RWPE1 (cell line): ENCODE measurements around the gene C1QTNF3.
"Not testable (repeated sequence)": the region's sequence is repeated elsewhere in the genome, so short reads cannot be mapped to it uniquely, and the experiment has no call there.

Experiments used
- CTCF ChIA-PET: fragments of 350-600 bp; sonication (Branson Sonifier 250); formaldehyde crosslinking; extraction: SDS; loops from one replicate; lab custom pipeline; 2021; lab: Yijun Ruan, JAX
- POLR2A ChIA-PET: fragments of 400-600 bp; formaldehyde crosslinking; extraction: SDS; loops from one replicate; lab custom pipeline; 2020; ENCODE audit warnings: antibody characterized with exemption; ENCODE audit not compliant: low non-redundant PET; lab: Yijun Ruan, JAX
- DNase-seq: peaks from one replicate; pipeline ENCODE4 v3.0.0; 2012; ENCODE audit warnings: low spot score
- H3K27ac ChIP-seq: fragments of 450-650 bp; 2 replicates; pipeline ENCODE4 v1.5.1; 2017
- TF ChIP-seq, protein P1 (sequence below): fragments of 450-650 bp; conservative IDR thresholded peaks from 2 replicates; pipeline ENCODE4 v1.5.1; 2017; ENCODE audit warnings: low read depth, mild to moderate bottlenecking

The C1QTNF3 gene

DNA sequence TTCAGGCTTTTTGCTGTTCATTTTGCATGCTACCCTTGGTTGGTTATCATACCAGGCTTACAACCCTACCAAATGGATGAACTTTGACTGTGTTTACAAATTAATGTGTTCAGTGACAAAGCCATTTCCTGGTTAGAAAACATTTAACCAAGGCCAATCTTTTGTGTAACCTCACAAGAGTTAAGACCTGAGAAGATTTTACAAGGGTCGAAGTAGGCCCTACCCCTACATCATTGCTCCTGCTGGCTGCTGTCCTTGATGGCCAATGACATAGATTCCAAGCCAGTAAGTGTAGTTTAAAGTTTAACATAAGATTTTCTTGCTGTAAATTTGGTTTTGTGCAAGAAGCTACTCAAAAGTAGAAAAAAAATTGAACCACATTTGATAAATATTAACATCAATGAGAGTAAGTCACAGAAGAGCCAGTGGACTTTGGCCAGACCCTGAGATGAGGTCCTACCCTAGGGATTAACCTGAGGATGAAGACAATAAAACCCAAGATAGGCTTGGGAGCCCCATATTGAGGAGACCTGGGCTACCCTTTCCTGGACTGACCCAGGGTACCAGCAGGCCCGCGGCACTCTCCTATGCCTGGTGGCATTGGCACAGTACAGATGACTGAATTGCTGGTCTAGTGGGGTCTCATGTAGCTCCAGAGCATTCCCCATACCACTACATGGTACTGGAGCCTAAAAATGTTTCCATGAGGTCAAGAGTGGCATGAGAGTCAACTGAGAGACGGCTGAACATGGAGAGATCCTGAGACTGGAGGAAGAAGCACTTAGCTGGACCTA lies 8.3 kb downstream of the C1QTNF3 start:
- H3K27ac ChIP-seq = no peak overlapping the region
- ChIA-PET POLR2A (no interaction called here), CTCF (no interaction called here)
- TF ChIP-seq, protein P1, sequence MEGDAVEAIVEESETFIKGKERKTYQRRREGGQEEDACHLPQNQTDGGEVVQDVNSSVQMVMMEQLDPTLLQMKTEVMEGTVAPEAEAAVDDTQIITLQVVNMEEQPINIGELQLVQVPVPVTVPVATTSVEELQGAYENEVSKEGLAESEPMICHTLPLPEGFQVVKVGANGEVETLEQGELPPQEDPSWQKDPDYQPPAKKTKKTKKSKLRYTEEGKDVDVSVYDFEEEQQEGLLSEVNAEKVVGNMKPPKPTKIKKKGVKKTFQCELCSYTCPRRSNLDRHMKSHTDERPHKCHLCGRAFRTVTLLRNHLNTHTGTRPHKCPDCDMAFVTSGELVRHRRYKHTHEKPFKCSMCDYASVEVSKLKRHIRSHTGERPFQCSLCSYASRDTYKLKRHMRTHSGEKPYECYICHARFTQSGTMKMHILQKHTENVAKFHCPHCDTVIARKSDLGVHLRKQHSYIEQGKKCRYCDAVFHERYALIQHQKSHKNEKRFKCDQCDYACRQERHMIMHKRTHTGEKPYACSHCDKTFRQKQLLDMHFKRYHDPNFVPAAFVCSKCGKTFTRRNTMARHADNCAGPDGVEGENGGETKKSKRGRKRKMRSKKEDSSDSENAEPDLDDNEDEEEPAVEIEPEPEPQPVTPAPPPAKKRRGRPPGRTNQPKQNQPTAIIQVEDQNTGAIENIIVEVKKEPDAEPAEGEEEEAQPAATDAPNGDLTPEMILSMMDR = no peak
- no peak for DNase-seq

DNA sequence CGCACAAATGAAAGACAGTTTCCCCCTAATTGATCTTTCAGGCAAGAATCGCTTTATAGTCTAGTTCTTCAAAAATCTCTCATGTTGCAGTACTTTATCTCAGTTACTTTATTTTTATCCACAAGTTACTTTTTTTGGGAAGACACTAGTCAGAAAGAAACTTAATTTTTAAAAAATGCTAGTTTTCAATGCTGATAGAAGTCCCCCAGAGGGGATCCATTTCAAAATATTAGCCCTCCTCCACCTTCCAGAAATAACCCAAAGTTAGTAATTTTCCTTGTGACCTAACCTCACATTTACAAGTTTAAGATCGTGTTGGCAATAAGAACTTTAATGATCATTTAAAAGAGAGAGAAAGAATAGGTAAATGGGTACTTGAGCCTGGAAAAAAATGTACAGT lies 11.0 kb downstream of the C1QTNF3 start:
- ChIA-PET CTCF (no interaction called here), POLR2A (no interaction called here)
- no peak overlapping the region for H3K27ac ChIP-seq
- no peak for DNase-seq
- TF ChIP-seq, protein P1 = no peak

DNA sequence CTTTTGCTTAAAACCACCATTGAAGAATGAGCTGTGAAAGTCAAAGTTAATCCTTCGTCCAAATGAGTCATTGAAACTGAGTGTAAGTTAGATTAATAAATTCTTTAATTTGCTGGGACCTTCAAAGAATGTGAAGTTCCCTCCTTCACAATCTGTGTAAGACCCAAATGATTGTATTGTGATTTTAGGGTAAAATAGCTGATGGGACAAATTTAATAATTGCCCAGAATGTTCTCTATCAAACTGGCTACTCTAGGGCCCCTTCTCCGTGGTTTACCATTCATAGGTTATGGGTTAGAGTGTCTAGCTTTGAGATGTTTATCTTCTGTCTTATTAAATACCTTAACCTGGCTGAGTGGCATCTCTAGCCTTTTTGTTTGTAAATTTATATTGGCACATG lies 11.9 kb downstream of the C1QTNF3 start:
- ChIA-PET CTCF (no interaction called here), POLR2A (no interaction called here)
- H3K27ac ChIP-seq = no peak overlapping the region
- DNase-seq = no peak
- TF ChIP-seq, protein P1 = no peak

DNA sequence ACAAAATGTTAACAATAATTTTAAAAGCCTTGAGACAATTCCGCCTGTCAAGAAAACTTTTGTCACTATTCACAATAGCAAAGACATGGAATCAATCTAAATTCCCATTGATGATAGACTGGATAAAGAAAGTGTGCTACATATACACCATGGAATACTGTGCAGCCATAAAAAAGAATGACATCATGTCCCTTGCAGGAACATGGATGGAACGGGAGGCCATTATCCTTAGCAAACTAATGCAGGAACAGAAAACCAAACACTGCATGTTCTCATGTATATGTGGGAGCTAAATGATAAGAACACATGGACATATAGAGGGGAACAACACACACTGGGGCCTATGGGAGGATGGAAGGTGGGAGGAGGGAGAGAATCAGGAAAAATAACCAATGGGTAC lies 12.4 kb downstream of the C1QTNF3 start:
- POLR2A ChIA-PET, DNase-seq, CTCF ChIA-PET, H3K27ac ChIP-seq: not testable (repeated sequence)

DNA sequence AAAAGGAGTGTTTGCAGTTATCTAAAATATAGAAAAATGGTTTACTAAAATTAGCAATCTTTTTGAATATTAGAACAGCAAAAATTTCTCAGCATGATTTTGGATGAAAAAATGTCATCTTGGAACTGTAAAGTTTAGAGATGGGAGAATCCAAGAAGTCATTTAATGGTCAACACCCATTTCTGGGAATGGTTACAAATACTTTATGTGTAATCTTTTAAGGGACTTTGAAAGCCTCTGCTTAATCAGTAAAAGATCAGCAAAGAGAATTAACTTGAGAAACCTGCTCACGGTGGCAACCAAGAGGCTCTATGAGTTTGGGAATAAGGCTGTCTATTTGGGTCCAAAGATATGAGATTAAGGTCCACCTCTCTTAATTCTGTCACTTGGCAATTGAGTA lies 13.0 kb downstream of the C1QTNF3 start:
- CTCF ChIA-PET = no interaction called here

DNA sequence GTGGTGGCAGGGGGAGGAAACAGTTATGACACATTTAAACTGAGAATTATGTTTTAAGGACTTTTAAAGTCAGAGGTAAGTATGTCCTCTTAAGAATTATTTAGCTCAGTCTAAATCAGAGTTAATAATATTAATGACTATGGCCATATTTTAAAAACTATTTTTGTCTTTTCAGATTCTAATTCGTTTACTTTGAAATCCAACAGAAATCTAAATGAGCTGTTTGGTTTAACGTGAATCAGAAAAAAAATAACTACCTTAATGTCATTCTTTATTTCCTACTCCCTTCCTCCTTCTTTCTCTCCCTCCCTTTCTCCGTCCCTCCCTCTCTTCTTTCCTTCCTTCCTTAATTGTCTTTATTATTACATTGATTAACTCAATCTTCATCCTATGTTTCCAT lies 14.7 kb downstream of the C1QTNF3 start:
- ChIA-PET POLR2A (no interaction called here), CTCF (interaction anchor here (0.7 kb wide), 1 partner anchor 541 kb away, joined by 5 read pairs; no protein-coding TSS in a partner anchor)
- TF ChIP-seq, protein P1 = no peak
- DNase-seq = no peak
- no peak overlapping the region for H3K27ac ChIP-seq

More for the DNA sequence above, 13.0 kb downstream of the C1QTNF3 start:
- TF ChIP-seq, protein P1 = no peak
- no peak for DNase-seq
- no peak overlapping the region for H3K27ac ChIP-seq
- POLR2A ChIA-PET = no interaction called here

DNA sequence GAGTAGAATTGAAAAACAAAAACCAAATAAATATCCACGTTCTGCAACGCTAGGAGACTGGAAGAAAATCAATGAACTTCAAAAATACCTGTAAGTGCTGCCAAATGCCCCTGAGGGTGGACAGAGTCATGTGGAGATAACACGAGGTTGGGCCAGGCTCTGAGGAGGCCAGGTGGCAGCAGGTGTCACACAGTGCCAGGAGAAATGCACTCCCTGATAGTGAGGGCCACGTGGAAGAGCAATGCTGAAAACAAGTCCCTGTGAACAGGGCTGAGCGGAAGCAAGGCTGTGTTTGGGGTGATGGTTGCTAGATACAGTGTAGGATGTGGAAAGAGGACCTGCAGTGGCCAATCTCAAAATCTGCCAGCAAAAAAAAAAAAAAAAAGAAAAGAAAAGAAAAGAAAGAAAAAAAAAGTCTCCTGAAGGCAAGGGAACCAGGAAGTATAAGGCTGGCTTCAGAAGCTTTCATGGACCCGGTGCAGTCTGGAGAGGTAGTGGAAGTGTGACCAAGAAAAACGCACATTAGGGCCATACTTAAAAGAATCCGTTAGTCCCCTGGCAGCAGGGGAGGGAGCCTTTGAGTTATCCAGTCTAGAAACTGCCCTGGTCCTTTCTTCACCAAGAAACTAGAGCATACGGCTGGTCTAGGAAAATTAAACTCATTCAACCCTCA lies 16.8 kb downstream of the C1QTNF3 start:
- no peak for DNase-seq
- TF ChIP-seq, protein P1 = no peak
- ChIA-PET CTCF (no interaction called here), POLR2A (no interaction called here)
- H3K27ac ChIP-seq = no peak overlapping the region
